ENCODE measurements around the gene LDLRAD2.
"Not testable (repeated sequence)": the region's sequence is repeated elsewhere in the genome, so short reads cannot be mapped to it uniquely, and the experiment has no call there.

Gene LDLRAD2

DNA sequence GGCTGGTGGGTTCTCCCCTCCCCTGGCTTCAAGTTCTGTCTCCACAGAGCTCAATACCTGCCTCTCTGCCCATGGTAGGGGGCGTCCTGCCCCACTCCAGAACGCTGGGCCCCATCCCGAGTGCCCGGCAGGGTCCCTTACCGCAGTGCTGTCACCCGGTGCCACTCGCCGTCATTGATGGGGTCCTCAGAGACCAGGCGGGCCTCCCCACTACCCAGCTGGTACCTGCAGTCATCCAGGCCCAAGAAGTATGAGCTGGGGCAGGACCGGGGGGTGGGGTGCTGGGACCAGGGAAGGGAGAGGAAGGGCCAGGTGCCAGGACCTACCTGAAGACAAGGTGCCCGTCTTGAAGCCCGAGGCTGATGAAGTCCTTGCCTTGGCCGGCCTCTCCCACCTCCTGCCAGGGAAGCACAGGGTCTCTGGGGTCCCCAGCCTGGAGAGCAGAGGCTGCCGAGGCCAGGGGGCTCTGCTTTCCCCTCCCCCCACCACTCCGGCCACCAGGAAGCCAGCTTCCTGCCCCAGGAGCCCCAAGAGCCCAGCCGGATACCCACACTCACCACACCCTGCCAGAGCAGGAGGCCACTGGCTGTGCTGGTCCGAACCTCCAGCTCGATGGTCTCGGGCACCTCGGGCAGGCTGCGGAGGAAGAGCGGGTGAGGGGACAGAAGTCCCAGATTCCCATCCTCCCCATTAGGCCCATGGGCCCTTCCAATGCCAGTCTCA, 12.1 kb downstream of the LDLRAD2 start:
- DNase-seq, result no peak

GRCh38 chr1:21824926-21825325, 12.9 kb downstream of the LDLRAD2 start:
- no peak for DNase-seq

GRCh38 chr1:21825393-21825792, 13.3 kb downstream of the LDLRAD2 start:
- DNase-seq, result no peak

DNA sequence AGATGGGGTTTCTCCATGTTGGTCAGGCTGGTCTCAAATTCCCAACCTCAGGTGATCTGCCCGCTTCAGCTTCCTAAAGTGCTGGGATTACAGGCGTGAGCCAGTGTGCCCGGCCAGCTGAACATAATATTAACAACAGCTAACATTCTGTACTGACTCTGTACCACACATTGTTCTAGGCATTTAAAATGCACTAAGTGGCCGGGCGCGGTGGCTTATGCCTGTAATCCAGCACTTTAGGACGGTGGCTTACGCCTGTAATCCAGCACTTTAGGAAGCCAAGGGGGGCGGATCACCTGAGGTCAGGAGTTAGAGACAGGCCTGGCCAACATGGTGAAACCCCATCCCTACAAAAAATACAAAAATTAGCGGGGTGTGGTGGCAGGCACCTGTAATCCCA, 14.6 kb downstream of the LDLRAD2 start:
- not testable (repeated sequence) for DNase-seq

DNA sequence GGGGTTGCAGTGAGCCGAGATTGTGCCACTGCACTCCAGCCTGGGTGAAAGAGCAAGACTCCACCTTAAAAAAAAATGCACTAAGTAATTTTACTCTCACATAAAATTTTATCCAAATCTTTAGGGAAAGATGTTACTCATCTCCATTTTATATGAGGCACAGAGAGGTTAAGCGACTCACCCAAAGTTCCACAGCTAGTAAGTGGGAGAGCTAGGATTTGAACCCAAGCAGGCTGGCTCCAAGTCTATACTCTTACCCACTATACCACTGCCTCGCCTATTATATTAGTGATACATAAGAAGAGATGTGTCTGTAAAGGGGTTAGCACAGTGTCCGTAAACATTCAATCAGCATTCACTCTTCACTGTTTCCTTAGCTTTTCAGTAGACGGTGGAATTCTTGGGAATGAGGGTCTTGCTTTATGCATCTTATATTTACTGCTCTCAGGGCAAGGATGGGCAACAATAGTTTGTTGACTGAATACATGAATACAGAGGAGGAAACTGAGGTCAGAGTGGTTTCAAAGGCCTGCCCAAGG, 15.1 kb downstream of the LDLRAD2 start:
- no peak for DNase-seq

GRCh38 chr1:21828075-21828474, 16.0 kb downstream of the LDLRAD2 start:
- no peak for DNase-seq

- DNase-seq, result no peak
Measured at GRCh38 chr1:21828506-21829210, 16.6 kb downstream of the LDLRAD2 start.

DNA sequence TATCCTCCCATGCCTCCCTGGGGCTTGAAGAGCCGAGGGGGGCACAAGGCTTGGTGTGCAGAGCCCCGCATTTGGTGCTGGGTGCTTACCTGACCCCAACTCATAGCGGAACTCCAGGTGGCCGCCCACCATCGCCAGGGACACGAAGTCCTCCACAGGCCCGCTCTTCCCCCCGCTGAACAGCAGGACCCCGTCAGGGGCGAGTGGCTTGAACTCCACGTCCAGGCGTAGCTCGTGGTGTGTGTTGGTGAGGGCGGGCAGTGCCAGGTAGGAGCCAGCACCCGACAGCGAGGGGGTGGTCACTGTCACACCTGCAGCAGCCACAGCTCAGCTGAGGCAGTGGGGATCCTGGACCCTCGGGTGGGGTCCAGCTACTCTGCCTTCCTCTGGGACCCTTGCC, 17.2 kb downstream of the LDLRAD2 start:
- DNase-seq, result no peak

DNA sequence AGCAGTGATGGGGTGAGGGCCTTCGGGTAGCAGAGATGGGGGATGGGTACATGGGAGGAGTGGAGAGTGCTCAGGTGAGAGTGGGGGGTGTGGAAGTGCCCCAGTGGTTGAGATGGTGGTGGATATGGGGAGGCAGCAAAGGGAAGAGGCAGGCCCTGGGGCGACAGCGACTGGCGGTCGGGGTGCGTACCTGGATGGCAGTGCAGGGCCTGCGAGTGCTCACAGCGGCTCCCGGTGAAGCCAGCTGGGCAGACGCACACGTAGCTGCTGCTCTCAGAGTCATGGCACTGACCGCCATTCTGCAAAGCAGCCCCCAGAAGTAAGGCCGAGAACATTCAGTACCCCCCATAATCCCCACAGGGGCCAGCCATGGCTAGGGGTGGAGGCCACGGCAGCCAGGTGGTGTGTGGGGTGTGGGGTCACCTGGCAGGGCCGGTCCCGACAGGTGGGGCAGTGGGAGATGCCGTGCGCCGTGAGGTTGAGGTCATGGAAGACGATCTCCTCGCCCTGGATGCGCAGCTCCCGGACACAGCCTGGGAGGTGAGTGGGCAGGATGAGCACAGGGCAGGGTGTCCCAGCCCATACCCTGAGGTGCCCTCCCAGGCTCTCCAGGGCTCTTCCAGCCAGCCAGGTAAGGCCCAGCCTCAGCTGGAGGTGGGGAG, 18.9 kb downstream of the LDLRAD2 start:
- DNase-seq, result no peak

- no peak for DNase-seq
Measured at GRCh38 chr1:21831454-21831970, 19.4 kb downstream of the LDLRAD2 start.

GRCh38 chr1:21833392-21833976, 21.4 kb downstream of the LDLRAD2 start:
- no peak for DNase-seq

- no peak for DNase-seq
Measured at GRCh38 chr1:21834094-21834493, 22.0 kb downstream of the LDLRAD2 start.

GRCh38 chr1:21834666-21835065, 22.6 kb downstream of the LDLRAD2 start:
- no peak for DNase-seq

DNA sequence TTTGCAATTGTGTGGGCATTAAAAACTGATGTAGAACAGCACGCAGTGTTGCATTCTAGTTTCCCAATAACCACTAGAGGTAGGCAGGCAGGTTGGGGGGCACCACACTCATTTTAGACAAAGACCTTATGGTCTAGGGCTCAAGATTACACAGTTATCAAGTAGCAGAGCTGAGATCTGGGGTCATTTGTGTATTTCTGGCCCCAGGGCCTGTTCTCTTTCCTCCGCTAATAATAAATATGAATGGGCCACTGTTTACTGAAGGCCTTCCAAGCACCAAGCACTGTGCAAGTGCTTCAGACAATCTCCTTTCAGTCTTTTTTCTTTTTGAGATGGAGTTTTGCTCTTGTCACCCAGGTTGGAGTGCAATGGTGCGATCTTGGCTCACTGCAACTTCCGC, 23.9 kb downstream of the LDLRAD2 start:
- no peak for DNase-seq

DNA sequence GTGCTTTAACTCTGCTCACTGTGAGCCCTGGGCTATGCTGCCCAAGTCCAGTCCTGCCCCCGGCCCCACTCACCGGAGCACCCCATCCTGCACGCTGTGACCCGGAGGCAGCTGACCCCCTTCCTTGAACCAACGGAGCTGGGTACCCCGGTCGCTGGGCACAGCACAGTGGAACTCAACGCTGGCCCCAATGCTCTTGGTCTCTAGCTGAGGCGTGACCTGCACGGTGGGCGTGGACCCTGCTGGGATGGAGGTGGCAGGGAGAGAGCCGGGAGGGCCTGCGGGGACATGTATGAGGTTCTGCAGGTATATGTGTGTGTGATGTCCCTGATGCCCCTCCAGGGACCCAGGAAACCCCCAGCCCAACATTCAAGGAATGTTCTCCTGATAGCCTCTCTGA, 24.7 kb downstream of the LDLRAD2 start:
- DNase-seq, result no peak

DNA sequence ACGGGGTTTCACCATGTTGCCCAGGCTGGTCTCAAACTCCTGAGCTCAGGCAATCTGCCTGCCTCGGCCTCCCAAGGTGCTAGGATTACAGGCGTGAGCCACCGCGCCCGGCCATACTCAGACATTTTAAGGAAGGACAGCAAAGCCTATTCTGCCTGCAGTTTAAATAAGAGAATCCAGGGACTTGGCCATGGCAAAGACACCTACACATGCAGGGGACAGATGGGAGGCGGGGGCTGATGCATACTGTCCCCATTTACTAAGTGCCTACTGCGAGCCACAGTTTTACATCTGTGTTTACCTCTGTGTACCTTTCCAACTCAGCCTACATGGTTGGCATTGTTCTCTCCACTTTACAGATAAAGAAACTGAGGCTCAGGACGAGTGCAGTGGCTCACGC, 25.4 kb downstream of the LDLRAD2 start:
- DNase-seq, result peak in 14 of 56 donors; percentile 1 to 60 (median 16)

- DNase-seq, result no peak
Measured at GRCh38 chr1:21838359-21839157, 26.5 kb downstream of the LDLRAD2 start.

- no peak for DNase-seq
Measured at GRCh38 chr1:21839337-21840037, 27.4 kb downstream of the LDLRAD2 start.

GRCh38 chr1:21840981-21841380, 28.9 kb downstream of the LDLRAD2 start:
- DNase-seq, result no peak

GRCh38 chr1:21841852-21842466, 29.9 kb downstream of the LDLRAD2 start:
- no peak for DNase-seq
